ENCODE data around the gene SLC9A3.

DNA sequence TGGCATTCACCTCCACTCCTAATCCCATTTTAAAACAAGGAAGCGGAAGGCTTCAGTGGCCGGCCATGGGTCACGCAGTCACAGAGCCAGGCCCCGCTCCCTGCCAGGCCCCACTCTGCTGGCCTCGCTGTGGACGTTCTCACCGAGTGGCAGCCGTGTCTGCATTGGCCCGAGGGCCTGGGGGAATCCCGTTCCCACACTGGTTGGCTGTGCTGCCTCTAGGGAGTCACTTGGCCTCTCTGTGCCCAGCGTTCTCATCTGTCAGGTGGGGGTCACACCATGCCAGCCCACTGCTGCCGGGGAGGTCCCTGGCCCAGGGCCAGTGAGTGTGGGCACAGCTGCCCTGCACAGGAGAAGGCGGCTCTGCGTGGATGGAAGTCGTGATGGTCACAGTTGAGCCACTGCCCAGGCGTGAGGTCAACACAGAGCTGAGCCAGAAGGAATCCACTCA lies 13.4 kb upstream of the SLC9A3 start:
- no peak for TF ChIP-seq ZC3H10 (CRISPR knock-in tag; IDR thresholded peaks at IDR 0.05)
- no peak for TF ChIP-seq ZFP30 (CRISPR knock-in tag; IDR thresholded peaks at IDR 0.05)

Data from SK-N-SH treated with all-trans-retinoic acid at 6 μM for 48 hours (cell line).